ENCODE measurements around the gene CES4A.
A peak's percentile ranks its signal among the peaks of the same experiment; 100 is the strongest.

CES4A gene

GRCh38 chr16:67017421-67017750, 29.0 kb downstream of the CES4A start:
- H2BK15ac ChIP-seq (ENCODE audit: low read length) = peak overlapping the region; percentile 75
- H3K18ac ChIP-seq (ENCODE audit: low read length) = no peak overlapping the region
- peak overlapping the region; percentile 88 for H2BK5ac ChIP-seq (ENCODE audit: low read length)
- no CpG with 5 or more reads among the region's 4 CpGs for WGBS, 2 donors (ENCODE audit: extremely low coverage in 2 of 2, insufficient read length in 2 of 2, insufficient replicate concordance in 1 of 2)
- no peak overlapping the region for H4K8ac ChIP-seq (ENCODE audit: low read depth, low read length)
- H2BK12ac ChIP-seq (ENCODE audit: low read length) = no peak overlapping the region
- H3K4me1 ChIP-seq (ENCODE audit: control insufficient read depth in 2 of 2, insufficient read depth in 1 of 2, low read depth in 1 of 2, low read length in 2 of 2) = peaks cover 6 to 10% of the 10 kb centered on the region in 2 donors
- H3K14ac ChIP-seq (ENCODE audit: low read length) = no peak overlapping the region
- H2BK120ac ChIP-seq (ENCODE audit: low read depth, low read length) = peak overlapping the region; percentile 9
- no peak overlapping the region for H3K23ac ChIP-seq (ENCODE audit: low read depth, low read length, poor library complexity)
- H2AFZ ChIP-seq (ENCODE audit: low read length) = no peak overlapping the region
- H4K91ac ChIP-seq (ENCODE audit: low read depth, low read length, poor library complexity) = no peak overlapping the region
- peaks cover 13 to 52% (median 32%) of the 10 kb centered on the region in 3 experiments for H3K27me3 ChIP-seq (ENCODE audit: control insufficient read depth in 3 of 3, insufficient read depth in 3 of 3, low read depth in 1 of 3, low read length in 3 of 3)
- no peak overlapping the region for H3K4me2 ChIP-seq (ENCODE audit: insufficient read depth, low read length, poor library complexity, severe bottlenecking)
- no peak overlapping the region for H3K4ac ChIP-seq (ENCODE audit: low read length)
- H2AK5ac ChIP-seq (ENCODE audit: low read depth, low read length) = peak overlapping the region; percentile 40
- H3K79me1 ChIP-seq (ENCODE audit: low read depth, low read length) = no peaks in the 10 kb centered on the region
- H3K36me3 ChIP-seq (replicated peaks in 1 of 2; ENCODE audit: control insufficient read depth in 2 of 2, insufficient read depth in 2 of 2, low read length in 2 of 2) = no peaks in the 10 kb centered on the region
- no peak for DNase-seq (ENCODE audit: low spot score)
- H3K27ac ChIP-seq (replicated peaks; ENCODE audit: low read length) = no peak overlapping the region
- H3K4me3 ChIP-seq (ENCODE audit: low read length in 2 of 2) = no peak overlapping the region
- no peak overlapping the region for H3K9ac ChIP-seq (ENCODE audit: low read depth, low read length, poor library complexity)
- no peaks in the 10 kb centered on the region for H3K9me3 ChIP-seq (replicated peaks in 1 of 2; ENCODE audit: control insufficient read depth in 2 of 2, insufficient read depth in 1 of 2, low read depth in 1 of 2, low read length in 2 of 2)

GRCh38 chr16:67017810-67018488, 29.6 kb downstream of the CES4A start:
- no peak overlapping the region for H2BK120ac ChIP-seq (ENCODE audit: low read depth, low read length)
- no peak overlapping the region for H3K14ac ChIP-seq (ENCODE audit: low read length)
- H3K9ac ChIP-seq (ENCODE audit: low read depth, low read length, poor library complexity) = no peak overlapping the region
- H3K9me3 ChIP-seq (replicated peaks in 1 of 2; ENCODE audit: control insufficient read depth in 2 of 2, insufficient read depth in 1 of 2, low read depth in 1 of 2, low read length in 2 of 2) = no peaks in the 10 kb centered on the region
- H2AFZ ChIP-seq (ENCODE audit: low read length) = peak overlapping the region; percentile 66
- peak overlapping the region; percentile 75 for H3K18ac ChIP-seq (ENCODE audit: low read length)
- no peak overlapping the region for H4K91ac ChIP-seq (ENCODE audit: low read depth, low read length, poor library complexity)
- no peak overlapping the region for H3K4me3 ChIP-seq (ENCODE audit: low read length in 2 of 2)
- no peak overlapping the region for H3K27ac ChIP-seq (replicated peaks; ENCODE audit: low read length)
- peak overlapping the region; percentile 40 for H2AK5ac ChIP-seq (ENCODE audit: low read depth, low read length)
- H3K23ac ChIP-seq (ENCODE audit: low read depth, low read length, poor library complexity) = no peak overlapping the region
- no peak overlapping the region for H2BK5ac ChIP-seq (ENCODE audit: low read length)
- H3K4me1 ChIP-seq (ENCODE audit: control insufficient read depth in 2 of 2, insufficient read depth in 1 of 2, low read depth in 1 of 2, low read length in 2 of 2) = peaks cover 6 to 10% of the 10 kb centered on the region in 2 donors
- H3K4ac ChIP-seq (ENCODE audit: low read length) = no peak overlapping the region
- peak overlapping the region; percentile 93 for H4K8ac ChIP-seq (ENCODE audit: low read depth, low read length)
- H3K79me1 ChIP-seq (ENCODE audit: low read depth, low read length) = no peaks in the 10 kb centered on the region
- H2BK12ac ChIP-seq (ENCODE audit: low read length) = no peak overlapping the region
- no CpG with 5 or more reads among the region's 6 CpGs for WGBS, 2 donors (ENCODE audit: extremely low coverage in 2 of 2, insufficient read length in 2 of 2, insufficient replicate concordance in 1 of 2)
- H3K27me3 ChIP-seq (ENCODE audit: control insufficient read depth in 3 of 3, insufficient read depth in 3 of 3, low read depth in 1 of 3, low read length in 3 of 3) = peaks cover 13 to 46% (median 31%) of the 10 kb centered on the region in 3 experiments
- peak; percentile 82 for DNase-seq (ENCODE audit: low spot score)
- H2BK15ac ChIP-seq (ENCODE audit: low read length) = no peak overlapping the region
- H3K36me3 ChIP-seq (replicated peaks in 1 of 2; ENCODE audit: control insufficient read depth in 2 of 2, insufficient read depth in 2 of 2, low read length in 2 of 2) = no peaks in the 10 kb centered on the region
- no peak overlapping the region for H3K4me2 ChIP-seq (ENCODE audit: insufficient read depth, low read length, poor library complexity, severe bottlenecking)

- H2AK5ac ChIP-seq (ENCODE audit: low read depth, low read length) = no peak overlapping the region
- no peaks in the 10 kb centered on the region for H3K79me1 ChIP-seq (ENCODE audit: low read depth, low read length)
- H3K14ac ChIP-seq (ENCODE audit: low read length) = no peak overlapping the region
- no peak overlapping the region for H3K9ac ChIP-seq (ENCODE audit: low read depth, low read length, poor library complexity)
- no peak overlapping the region for H3K4me2 ChIP-seq (ENCODE audit: insufficient read depth, low read length, poor library complexity, severe bottlenecking)
- no peaks in the 10 kb centered on the region for H3K36me3 ChIP-seq (replicated peaks in 1 of 2; ENCODE audit: control insufficient read depth in 2 of 2, insufficient read depth in 2 of 2, low read length in 2 of 2)
- DNase-seq (ENCODE audit: low spot score) = no peak
- no peak overlapping the region for H3K18ac ChIP-seq (ENCODE audit: low read length)
- no CpG with 5 or more reads among the region's 8 CpGs for WGBS, 2 donors (ENCODE audit: extremely low coverage in 2 of 2, insufficient read length in 2 of 2, insufficient replicate concordance in 1 of 2)
- no peak overlapping the region for H2BK15ac ChIP-seq (ENCODE audit: low read length)
- H3K27ac ChIP-seq (replicated peaks; ENCODE audit: low read length) = no peak overlapping the region
- no peak overlapping the region for H3K4me3 ChIP-seq (ENCODE audit: low read length in 2 of 2)
- H2AFZ ChIP-seq (ENCODE audit: low read length) = no peak overlapping the region
- H4K91ac ChIP-seq (ENCODE audit: low read depth, low read length, poor library complexity) = no peak overlapping the region
- no peak overlapping the region for H3K23ac ChIP-seq (ENCODE audit: low read depth, low read length, poor library complexity)
- H2BK12ac ChIP-seq (ENCODE audit: low read length) = no peak overlapping the region
- H2BK120ac ChIP-seq (ENCODE audit: low read depth, low read length) = no peak overlapping the region
- peaks cover 6 to 35% (median 19%) of the 10 kb centered on the region in 3 experiments for H3K27me3 ChIP-seq (ENCODE audit: control insufficient read depth in 3 of 3, insufficient read depth in 3 of 3, low read depth in 1 of 3, low read length in 3 of 3)
- no peak overlapping the region for H4K8ac ChIP-seq (ENCODE audit: low read depth, low read length)
- no peaks in the 10 kb centered on the region for H3K9me3 ChIP-seq (replicated peaks in 1 of 2; ENCODE audit: control insufficient read depth in 2 of 2, insufficient read depth in 1 of 2, low read depth in 1 of 2, low read length in 2 of 2)
- no peak overlapping the region for H2BK5ac ChIP-seq (ENCODE audit: low read length)
- peaks cover 2 to 5% of the 10 kb centered on the region in 2 donors for H3K4me1 ChIP-seq (ENCODE audit: control insufficient read depth in 2 of 2, insufficient read depth in 1 of 2, low read depth in 1 of 2, low read length in 2 of 2)
- H3K4ac ChIP-seq (ENCODE audit: low read length) = no peak overlapping the region
Observed at GRCh38 chr16:67019171-67019570, 30.8 kb downstream of the CES4A start.

- Histone ChIP-seq H3K27ac (replicated peaks; ENCODE audit: low read length) (no peak overlapping the region), H2BK12ac (ENCODE audit: low read length) (no peak overlapping the region), H3K23ac (ENCODE audit: low read depth, low read length, poor library complexity) (no peak overlapping the region), H4K8ac (ENCODE audit: low read depth, low read length) (no peak overlapping the region), H3K18ac (ENCODE audit: low read length) (no peak overlapping the region), H2AK5ac (ENCODE audit: low read depth, low read length) (no peak overlapping the region), H4K91ac (ENCODE audit: low read depth, low read length, poor library complexity) (no peak overlapping the region), H3K4me1 (ENCODE audit: control insufficient read depth in 2 of 2, insufficient read depth in 1 of 2, low read depth in 1 of 2, low read length in 2 of 2) (peaks cover 0 to 3% of the 10 kb centered on the region in 2 donors), H2BK120ac (ENCODE audit: low read depth, low read length) (no peak overlapping the region), H3K4me3 (ENCODE audit: low read length in 2 of 2) (no peak overlapping the region), H2BK5ac (ENCODE audit: low read length) (no peak overlapping the region), H3K9ac (ENCODE audit: low read depth, low read length, poor library complexity) (no peak overlapping the region), H3K27me3 (ENCODE audit: control insufficient read depth in 3 of 3, insufficient read depth in 3 of 3, low read depth in 1 of 3, low read length in 3 of 3) (peaks cover 0 to 14% (median under 1%) of the 10 kb centered on the region in 3 experiments), H2BK15ac (ENCODE audit: low read length) (no peak overlapping the region), H3K4me2 (ENCODE audit: insufficient read depth, low read length, poor library complexity, severe bottlenecking) (no peak overlapping the region), H3K9me3 (replicated peaks in 1 of 2; ENCODE audit: control insufficient read depth in 2 of 2, insufficient read depth in 1 of 2, low read depth in 1 of 2, low read length in 2 of 2) (no peaks in the 10 kb centered on the region), H3K14ac (ENCODE audit: low read length) (no peak overlapping the region), H2AFZ (ENCODE audit: low read length) (peak overlapping the region; percentile 50), H3K4ac (ENCODE audit: low read length) (no peak overlapping the region), H3K79me1 (ENCODE audit: low read depth, low read length) (no peaks in the 10 kb centered on the region), H3K36me3 (replicated peaks in 1 of 2; ENCODE audit: control insufficient read depth in 2 of 2, insufficient read depth in 2 of 2, low read length in 2 of 2) (no peaks in the 10 kb centered on the region)
- no peak for DNase-seq (ENCODE audit: low spot score)
- no CpG with 5 or more reads among the region's 3 CpGs for WGBS, 2 donors (ENCODE audit: extremely low coverage in 2 of 2, insufficient read length in 2 of 2, insufficient replicate concordance in 1 of 2)
Observed at GRCh38 chr16:67021321-67021720, 32.9 kb downstream of the CES4A start.
